ENCODE measurements around the gene GIT2. TPM values are rescaled to one million over a fixed set of nuclear protein-coding genes. Genes with fewer than 3 reads are reported as not detected.

Gene GIT2
- total RNA-seq, 2 donors from 2014 or later, result 27.0 to 27.9 TPM

DNA sequence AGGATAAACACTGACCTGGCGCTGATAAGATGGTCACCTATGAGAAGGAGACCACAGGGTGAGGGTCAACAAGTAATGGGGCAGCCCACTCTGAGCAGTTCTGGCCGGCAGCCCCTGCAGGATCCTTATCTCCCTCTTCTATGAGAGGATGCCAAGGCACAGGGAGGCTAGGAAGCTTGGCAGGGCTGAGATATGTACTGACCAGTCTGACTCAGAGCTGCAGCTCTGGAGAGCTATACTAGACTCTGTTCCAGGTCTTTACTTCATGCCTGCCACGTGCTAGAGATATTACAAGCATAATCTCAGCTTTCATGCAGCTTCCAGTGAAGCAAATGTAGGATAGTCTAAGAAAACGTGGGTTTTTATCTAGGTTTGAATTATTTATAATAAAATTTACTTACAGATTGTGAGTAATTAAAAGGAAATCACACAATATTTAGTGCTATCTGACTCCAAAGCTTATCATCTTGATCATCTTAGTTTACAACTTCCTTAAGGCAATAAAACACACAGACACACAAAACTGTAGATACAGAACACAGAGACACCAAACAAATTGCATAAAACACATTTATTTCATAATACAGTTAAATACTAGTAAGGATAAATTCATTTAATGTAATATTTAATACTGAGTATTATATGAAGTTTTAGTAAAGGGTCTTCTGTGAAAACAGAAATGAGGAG, 32.3 kb downstream of the GIT2 start:
- Histone ChIP-seq H3K27ac (ENCODE audit: low read depth, low read length) (no peak overlapping the region), H3K9ac (ENCODE audit: extremely low read depth, low read length, poor library complexity, severe bottlenecking) (no peak overlapping the region), H3K4me3 (ENCODE audit: low read length) (no peak overlapping the region), H3K36me3 (ENCODE audit: control insufficient read depth, insufficient read depth, low read length) (peaks cover 63% of the 10 kb centered on the region), H3K9me3 (ENCODE audit: control insufficient read depth, low read length) (no peaks in the 10 kb centered on the region), H3K4me1 (ENCODE audit: control insufficient read depth, insufficient read depth, low read length) (no peaks in the 10 kb centered on the region), H3K27me3 (ENCODE audit: control insufficient read depth, insufficient read depth, low read length, poor library complexity, severe bottlenecking) (no peaks in the 10 kb centered on the region)
- Mint-ChIP-seq H3K27ac (no peak overlapping the region), H3K9me3 (no peaks in the 10 kb centered on the region), H3K27me3 (ENCODE audit: insufficient read depth) (no peaks in the 10 kb centered on the region), H3K4me3 (no peak overlapping the region), H3K36me3 (ENCODE audit: low read depth) (peaks cover 31% of the 10 kb centered on the region), H3K4me1 (no peaks in the 10 kb centered on the region)
- TF ChIP-seq CTCF (conservative IDR thresholded peaks at IDR 0.05), result no peak
- WGBS, 2 experiments (ENCODE audit: insufficient coverage in 1 of 2, insufficient read length in 1 of 2), result 90 to 98% methylated on average over 2 to 3 of the region's 4 CpGs
- no peak for DNase-seq

- no peaks in the 10 kb centered on the region for H3K9me3 ChIP-seq (ENCODE audit: control insufficient read depth, low read length)
- no peak overlapping the region for H3K9ac ChIP-seq (ENCODE audit: extremely low read depth, low read length, poor library complexity, severe bottlenecking)
- no peak for DNase-seq
- no peaks in the 10 kb centered on the region for H3K27me3 ChIP-seq (ENCODE audit: control insufficient read depth, insufficient read depth, low read length, poor library complexity, severe bottlenecking)
- H3K4me1 Mint-ChIP-seq, result no peaks in the 10 kb centered on the region
- no peak overlapping the region for H3K27ac ChIP-seq (ENCODE audit: low read depth, low read length)
- no peak for TF ChIP-seq CTCF (conservative IDR thresholded peaks at IDR 0.05)
- H3K4me3 ChIP-seq (ENCODE audit: low read length), result no peak overlapping the region
- no peak overlapping the region for H3K4me3 Mint-ChIP-seq
- H3K36me3 ChIP-seq (ENCODE audit: control insufficient read depth, insufficient read depth, low read length), result peaks cover 69% of the 10 kb centered on the region
- H3K4me1 ChIP-seq (ENCODE audit: control insufficient read depth, insufficient read depth, low read length), result no peaks in the 10 kb centered on the region
- 85 to 100% methylated on average over 1 of the region's 1 CpG for WGBS, 2 experiments (ENCODE audit: insufficient coverage in 1 of 2, insufficient read length in 1 of 2)
- H3K27ac Mint-ChIP-seq, result no peak overlapping the region
- no peaks in the 10 kb centered on the region for H3K27me3 Mint-ChIP-seq (ENCODE audit: insufficient read depth)
- no peaks in the 10 kb centered on the region for H3K9me3 Mint-ChIP-seq
- H3K36me3 Mint-ChIP-seq (ENCODE audit: low read depth), result peaks cover 37% of the 10 kb centered on the region
These were observed 32.8 kb downstream of the GIT2 start for GRCh38 chr12:109963330-109963729.

DNA sequence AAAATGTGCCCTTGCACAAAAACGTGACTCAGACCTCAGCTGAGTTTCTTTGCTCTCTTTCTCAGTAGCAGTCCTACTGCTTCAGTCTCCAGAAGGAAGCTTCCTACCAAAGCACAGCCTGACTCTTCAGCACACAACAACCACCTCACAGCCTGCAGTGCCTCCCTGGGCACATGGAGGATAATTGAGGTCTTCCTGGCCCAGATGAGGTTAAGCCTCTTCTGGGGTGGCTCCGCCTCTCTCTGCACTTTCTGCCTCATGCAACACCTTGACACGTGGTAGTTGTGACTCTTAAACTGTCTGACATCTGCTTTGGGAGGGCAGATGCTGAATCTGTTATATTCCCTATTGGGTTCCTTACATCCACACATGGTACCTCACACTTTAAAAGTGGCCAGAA, 33.8 kb downstream of the GIT2 start:
- Histone ChIP-seq H3K4me1 (ENCODE audit: control insufficient read depth, insufficient read depth, low read length) (no peaks in the 10 kb centered on the region), H3K27me3 (ENCODE audit: control insufficient read depth, insufficient read depth, low read length, poor library complexity, severe bottlenecking) (no peaks in the 10 kb centered on the region), H3K9ac (ENCODE audit: extremely low read depth, low read length, poor library complexity, severe bottlenecking) (no peak overlapping the region), H3K27ac (ENCODE audit: low read depth, low read length) (no peak overlapping the region), H3K36me3 (ENCODE audit: control insufficient read depth, insufficient read depth, low read length) (peaks cover 66% of the 10 kb centered on the region), H3K9me3 (ENCODE audit: control insufficient read depth, low read length) (no peaks in the 10 kb centered on the region), H3K4me3 (ENCODE audit: low read length) (no peak overlapping the region)
- DNase-seq, result peak; percentile 71
- H3K36me3 Mint-ChIP-seq (ENCODE audit: low read depth), result peaks cover 42% of the 10 kb centered on the region
- H3K27ac Mint-ChIP-seq, result no peak overlapping the region
- no peak for TF ChIP-seq CTCF (conservative IDR thresholded peaks at IDR 0.05)
- WGBS, 2 experiments (ENCODE audit: insufficient coverage in 1 of 2, insufficient read length in 1 of 2), result 90 to 100% methylated on average over 1 to 3 of the region's 3 CpGs
- no peak overlapping the region for H3K4me3 Mint-ChIP-seq
- H3K4me1 Mint-ChIP-seq, result no peaks in the 10 kb centered on the region
- no peaks in the 10 kb centered on the region for H3K27me3 Mint-ChIP-seq (ENCODE audit: insufficient read depth)
- H3K9me3 Mint-ChIP-seq, result no peaks in the 10 kb centered on the region

Measured in endodermal cell (in vitro differentiated cells).